Upper lobe of left lung (tissue), 6 donors: ENCODE results near the gene PTPN13. TPM values are rescaled to one million over a fixed set of nuclear protein-coding genes. Genes with fewer than 3 reads are reported as not detected.

Experiments used
- ATAC-seq, 2 donors: fragments of 200-7000 bp; cut with Tn5 transposase; one replicate each; pipeline ENCODE4 v1.9.1; 2022; ENCODE audit warnings: mild to moderate bottlenecking in 2 of 2, moderate library complexity in 2 of 2; ENCODE audit not compliant: low FRiP score in 2 of 2
- DNase-seq, 2 donors: peaks; one replicate each; pipeline ENCODE4 v3.0.0-alpha.2; 2019 to 2020
- H3K27ac ChIP-seq, 4 donors: fragments of 200-600 bp; sonication (generic); one replicate each; pipeline ENCODE4 v1.5.1; 2016 to 2019
- H3K27me3 ChIP-seq, 4 donors: fragments of 200-600 bp; sonication (generic); one replicate each; pipeline ENCODE4 v1.5.1; 2017 to 2019
- H3K36me3 ChIP-seq, 4 donors: fragments of 200-600 bp; sonication (generic); one replicate each; pipeline ENCODE4 v1.5.1; 2016 to 2019
- H3K4me1 ChIP-seq, 4 donors: fragments of 200-600 bp; sonication (generic); one replicate each; pipeline ENCODE4 v1.5.1; 2018 to 2019
- H3K4me3 ChIP-seq, 4 donors: fragments of 200-600 bp; sonication (generic); one replicate each; pipeline ENCODE4 v1.5.1; 2017 to 2019; ENCODE audit warnings: mild to moderate bottlenecking in 2 of 4, moderate library complexity in 1 of 4
- H3K9me3 ChIP-seq, 4 donors: fragments of 200-600 bp; sonication (generic); one replicate each; pipeline ENCODE4 v1.5.1; 2018 to 2019
- EP300 ChIP-seq, 4 donors: sonication (generic); formaldehyde crosslinking; IDR thresholded peaks; one replicate each; pipeline ENCODE4 v1.5.1; 2017; ENCODE audit warnings: antibody characterized with exemption in 4 of 4, control low read depth in 2 of 4
- POLR2A ChIP-seq, 4 donors: fragments of 450-650 bp; IDR thresholded peaks; one replicate each; pipeline ENCODE4 v1.5.1; 2016 to 2017; ENCODE audit warnings: antibody characterized with exemption in 4 of 4, mild to moderate bottlenecking in 2 of 4
- POLR2AphosphoS5 ChIP-seq, 2 donors: sonication (generic); formaldehyde crosslinking; IDR thresholded peaks; one replicate each; pipeline ENCODE4 v1.5.1; 2017; ENCODE audit warnings: antibody characterized with exemption in 2 of 2
- WGBS, 2 donors: methylation state at CpG; one replicate each; pipeline ENCODE4 v1.1.5; 2017 to 2018; 5-methylcytosine and 5-hydroxymethylcytosine counted together
- total RNA-seq, 6 donors: library from RNA; depleted of rRNA in 4 of 6; stranded (reverse); fragments of >200 nt in 4 of 6; gene quantifications; one replicate each; pipeline versions ENCODE4 v1.1.0 to v1.2.1, GENCODE V29; 2016 to 2021
- TF ChIP-seq, protein P1 (sequence below), 6 experiments: fragments of 450-650 bp in 4 of 6; fragments of 200-600 bp in 2 of 6; sonication (generic) in 2 of 6; IDR thresholded peaks; one replicate each; pipeline ENCODE4 v1.5.1; 2016 to 2019; ENCODE audit warnings: antibody characterized with exemption in 6 of 6
- donor health status: DM: no; HTN: no; CAD: no; lungs with moderate emphysema.
- donor health status: DM: no; HTN: yes; CAD: no; lungs with severe emphysema.

Gene PTPN13
- total RNA-seq, 6 donors from 2014 or later = 50.1 to 163 (median 96.7) TPM

DNA sequence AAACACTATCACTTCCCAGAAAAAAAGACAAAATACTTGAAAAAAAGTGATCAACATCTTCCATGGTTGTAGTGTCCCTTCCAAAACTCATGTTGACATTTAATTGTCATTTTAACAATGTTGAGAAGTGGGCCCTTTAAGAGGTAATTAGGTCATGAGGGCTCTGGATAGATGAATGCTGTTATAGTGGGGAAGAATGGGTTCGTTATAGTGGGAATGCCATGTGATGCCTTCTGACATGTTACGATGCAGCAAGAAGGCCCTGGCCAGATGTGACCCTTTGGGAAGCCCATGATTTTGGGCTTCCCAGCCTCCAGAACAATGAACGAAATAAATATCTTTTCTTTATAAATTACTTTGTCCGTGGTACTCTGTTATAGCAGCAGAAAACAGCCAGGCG lies 259.1 kb downstream of the PTPN13 start:
- H3K4me1 ChIP-seq = peaks cover 0 to 5% (median 0%) of the 10 kb centered on the region in 4 donors
- no peak for DNase-seq
- H3K4me3 ChIP-seq = no peak overlapping the region
- 88 to 97% methylated on average over 5 of the region's 5 CpGs for WGBS, 2 donors
- TF ChIP-seq POLR2AphosphoS5 (IDR thresholded peaks at IDR 0.05) (no peak), POLR2A (IDR thresholded peaks at IDR 0.05) (no peak), EP300 (IDR thresholded peaks at IDR 0.05) (no peak)
- TF ChIP-seq, protein P1, sequence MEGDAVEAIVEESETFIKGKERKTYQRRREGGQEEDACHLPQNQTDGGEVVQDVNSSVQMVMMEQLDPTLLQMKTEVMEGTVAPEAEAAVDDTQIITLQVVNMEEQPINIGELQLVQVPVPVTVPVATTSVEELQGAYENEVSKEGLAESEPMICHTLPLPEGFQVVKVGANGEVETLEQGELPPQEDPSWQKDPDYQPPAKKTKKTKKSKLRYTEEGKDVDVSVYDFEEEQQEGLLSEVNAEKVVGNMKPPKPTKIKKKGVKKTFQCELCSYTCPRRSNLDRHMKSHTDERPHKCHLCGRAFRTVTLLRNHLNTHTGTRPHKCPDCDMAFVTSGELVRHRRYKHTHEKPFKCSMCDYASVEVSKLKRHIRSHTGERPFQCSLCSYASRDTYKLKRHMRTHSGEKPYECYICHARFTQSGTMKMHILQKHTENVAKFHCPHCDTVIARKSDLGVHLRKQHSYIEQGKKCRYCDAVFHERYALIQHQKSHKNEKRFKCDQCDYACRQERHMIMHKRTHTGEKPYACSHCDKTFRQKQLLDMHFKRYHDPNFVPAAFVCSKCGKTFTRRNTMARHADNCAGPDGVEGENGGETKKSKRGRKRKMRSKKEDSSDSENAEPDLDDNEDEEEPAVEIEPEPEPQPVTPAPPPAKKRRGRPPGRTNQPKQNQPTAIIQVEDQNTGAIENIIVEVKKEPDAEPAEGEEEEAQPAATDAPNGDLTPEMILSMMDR (IDR thresholded peaks at IDR 0.05) = no peak
- H3K27me3 ChIP-seq = no peaks in the 10 kb centered on the region
- no peak overlapping the region for H3K27ac ChIP-seq
- no peak for ATAC-seq
- H3K9me3 ChIP-seq = no peaks in the 10 kb centered on the region
- H3K36me3 ChIP-seq = no peaks in the 10 kb centered on the region

DNA sequence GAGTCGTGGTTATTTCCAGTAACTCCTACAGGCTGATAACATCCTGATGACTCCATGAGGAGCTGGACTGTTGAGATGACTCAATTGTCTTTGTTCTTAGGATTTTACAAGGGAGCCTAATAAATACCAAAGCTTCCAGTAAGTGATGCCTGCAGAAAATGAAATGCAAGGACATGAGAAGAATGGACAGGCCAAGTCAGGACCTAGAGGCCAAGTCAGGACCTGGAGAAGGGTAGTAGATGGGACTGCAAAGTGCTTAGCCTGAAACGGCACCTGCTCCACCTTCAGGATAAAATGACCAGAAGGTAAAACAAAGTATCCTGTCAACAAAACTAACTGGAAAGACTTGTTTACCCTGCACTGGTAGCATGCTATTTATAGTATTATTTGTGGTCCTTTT lies 261.5 kb downstream of the PTPN13 start:
- WGBS, 2 donors = 60 to 71% methylated on average over 2 of the region's 2 CpGs
- TF ChIP-seq EP300 (IDR thresholded peaks at IDR 0.05) (no peak), POLR2A (IDR thresholded peaks at IDR 0.05) (no peak), POLR2AphosphoS5 (IDR thresholded peaks at IDR 0.05) (no peak)
- TF ChIP-seq, protein P1 (IDR thresholded peaks at IDR 0.05) = no peak
- DNase-seq (no peak), ATAC-seq (peak in 1 of 2 donors; percentile 23)
- Histone ChIP-seq H3K27me3 (no peaks in the 10 kb centered on the region), H3K4me1 (peaks cover 0 to 5% (median 0%) of the 10 kb centered on the region in 4 donors), H3K9me3 (no peaks in the 10 kb centered on the region), H3K36me3 (no peaks in the 10 kb centered on the region), H3K4me3 (no peak overlapping the region), H3K27ac (no peak overlapping the region)

DNA sequence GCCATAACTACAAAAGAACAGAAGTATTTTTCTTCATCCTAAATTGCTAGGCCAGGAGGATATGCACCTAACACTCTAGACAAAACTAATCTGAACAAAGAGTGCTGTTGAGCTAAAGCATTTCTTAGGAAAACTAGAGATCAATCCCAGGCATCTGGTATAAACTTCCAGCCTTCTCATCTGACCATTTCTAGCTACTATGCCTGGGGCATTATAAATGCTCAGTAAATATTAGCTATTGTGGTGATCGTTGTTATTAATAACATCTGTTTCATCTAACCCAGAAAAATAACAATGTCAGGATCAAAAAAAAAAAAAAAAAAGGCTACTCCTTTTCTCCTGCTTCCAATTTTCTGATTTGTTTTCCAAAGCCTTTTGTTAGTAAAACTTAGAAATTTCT lies 262.8 kb downstream of the PTPN13 start:
- no peak for DNase-seq
- Histone ChIP-seq H3K4me1 (peaks cover 0 to 5% (median 0%) of the 10 kb centered on the region in 4 donors), H3K9me3 (no peaks in the 10 kb centered on the region), H3K27ac (no peak overlapping the region), H3K4me3 (no peak overlapping the region), H3K27me3 (no peaks in the 10 kb centered on the region), H3K36me3 (no peaks in the 10 kb centered on the region)
- WGBS, 2 donors = 56 to 63% methylated on average over 1 of the region's 1 CpG
- ATAC-seq = no peak
- TF ChIP-seq, protein P1 (IDR thresholded peaks at IDR 0.05) = no peak

DNA sequence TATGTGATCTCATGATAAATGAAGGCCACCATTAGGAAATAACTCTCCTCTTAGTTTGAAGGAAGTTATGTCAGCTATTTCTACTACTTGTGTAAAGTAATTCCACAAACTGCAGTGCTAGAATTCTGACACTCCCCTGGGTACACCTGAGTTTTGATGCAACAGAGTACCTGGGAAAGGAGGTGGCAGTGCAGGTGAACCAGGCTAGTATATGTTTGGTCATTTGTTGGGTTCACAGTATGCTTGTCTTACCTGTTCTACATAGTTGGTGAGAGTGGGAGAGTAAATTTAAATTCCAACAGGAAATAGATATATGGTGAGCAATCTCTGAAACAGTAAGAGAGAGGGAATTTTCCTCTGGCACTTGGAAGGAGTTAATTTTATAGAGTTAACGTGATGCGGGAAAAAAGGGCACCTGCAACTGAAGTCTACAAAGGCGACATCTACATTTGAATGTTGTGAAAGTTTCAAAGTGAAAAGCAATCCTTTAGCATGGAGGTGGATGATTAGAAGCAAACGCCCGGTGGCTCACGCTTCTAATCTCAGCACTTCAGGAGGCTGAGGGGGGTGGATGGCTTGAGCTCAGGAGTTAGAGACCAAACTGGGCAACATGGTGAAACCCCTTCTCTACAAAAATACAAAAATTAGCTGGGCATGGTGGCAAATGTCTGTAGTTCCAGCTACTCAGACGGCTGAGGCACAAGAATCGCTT lies 263.4 kb downstream of the PTPN13 start:
- ATAC-seq = no peak
- TF ChIP-seq, protein P1 (IDR thresholded peaks at IDR 0.05) = no peak
- TF ChIP-seq POLR2A (IDR thresholded peaks at IDR 0.05) (no peak), POLR2AphosphoS5 (IDR thresholded peaks at IDR 0.05) (no peak), EP300 (IDR thresholded peaks at IDR 0.05) (no peak)
- no peak for DNase-seq
- H3K27me3 ChIP-seq = no peaks in the 10 kb centered on the region
- no peak overlapping the region for H3K27ac ChIP-seq
- WGBS, 2 donors = 91% methylated on average over 8 of the region's 8 CpGs
- no peaks in the 10 kb centered on the region for H3K36me3 ChIP-seq
- peaks cover 0 to 5% (median 0%) of the 10 kb centered on the region in 4 donors for H3K4me1 ChIP-seq
- no peak overlapping the region for H3K4me3 ChIP-seq
- H3K9me3 ChIP-seq = no peaks in the 10 kb centered on the region

Other genes with a start within 250 kb of the PTPN13 start
- gene MAPK10, start 234.3 kb upstream of the PTPN13 start, total RNA-seq = 10 to 100 TPM; 11.1 to 89.1 (median 29.5) TPM